Measurements from ENCODE around the gene TOX3. TPM values are rescaled to one million over a fixed set of nuclear protein-coding genes. Genes with fewer than 3 reads are reported as not detected.

Gene TOX3
- total RNA-seq, 1 donor from 2014 or later, result not detected

GRCh38 chr16:52408191-52408845, 138.6 kb downstream of the TOX3 start:
- intact Hi-C loops (cut with micrococcal nuclease), result no loop called here
- DNase-seq (no peak), ATAC-seq (ENCODE audit: low read depth) (no peak)
- Mint-ChIP-seq H3K4me3 (no peak overlapping the region), H3K27ac (no peak overlapping the region), H3K27me3 (no peaks in the 10 kb centered on the region), H3K9me3 (no peaks in the 10 kb centered on the region), H3K4me1 (no peaks in the 10 kb centered on the region), H3K36me3 (ENCODE audit: low read depth) (no peaks in the 10 kb centered on the region)
- TF ChIP-seq CTCF (IDR thresholded peaks at IDR 0.05), result no peak
- POLR2A ChIA-PET, result no interaction called here
- CTCF ChIA-PET, result no interaction called here

- ChIA-PET POLR2A (no interaction called here), CTCF (no interaction called here)
- Mint-ChIP-seq H3K36me3 (ENCODE audit: low read depth) (no peaks in the 10 kb centered on the region), H3K27me3 (no peaks in the 10 kb centered on the region), H3K9me3 (no peaks in the 10 kb centered on the region), H3K4me3 (no peak overlapping the region), H3K27ac (no peak overlapping the region), H3K4me1 (no peaks in the 10 kb centered on the region)
- ATAC-seq (ENCODE audit: low read depth) (no peak), DNase-seq (no peak)
- TF ChIP-seq CTCF (IDR thresholded peaks at IDR 0.05), result no peak
- intact Hi-C loops (cut with micrococcal nuclease), result no loop called here
These were observed 139.2 kb downstream of the TOX3 start for GRCh38 chr16:52407778-52408177.

- no peaks in the 10 kb centered on the region for H3K4me1 Mint-ChIP-seq
- POLR2A ChIA-PET, result no interaction called here
- CTCF ChIA-PET, result no interaction called here
- H3K9me3 Mint-ChIP-seq, result no peaks in the 10 kb centered on the region
- H3K36me3 Mint-ChIP-seq (ENCODE audit: low read depth), result no peaks in the 10 kb centered on the region
- H3K4me3 Mint-ChIP-seq, result no peak overlapping the region
- no peaks in the 10 kb centered on the region for H3K27me3 Mint-ChIP-seq
- intact Hi-C loops (cut with micrococcal nuclease), result no loop called here
- H3K27ac Mint-ChIP-seq, result no peak overlapping the region
- no peak for DNase-seq
- TF ChIP-seq CTCF (IDR thresholded peaks at IDR 0.05), result no peak
- no peak for ATAC-seq (ENCODE audit: low read depth)
These were observed 141.5 kb downstream of the TOX3 start for GRCh38 chr16:52405441-52405840.

- no peaks in the 10 kb centered on the region for H3K9me3 Mint-ChIP-seq
- no peak overlapping the region for H3K27ac Mint-ChIP-seq
- CTCF ChIA-PET, result no interaction called here
- POLR2A ChIA-PET, result no interaction called here
- no peaks in the 10 kb centered on the region for H3K4me1 Mint-ChIP-seq
- ATAC-seq (ENCODE audit: low read depth), result no peak
- no peak overlapping the region for H3K4me3 Mint-ChIP-seq
- DNase-seq, result no peak
- TF ChIP-seq CTCF (IDR thresholded peaks at IDR 0.05), result no peak
- intact Hi-C loops (cut with micrococcal nuclease), result no loop called here
- no peaks in the 10 kb centered on the region for H3K27me3 Mint-ChIP-seq
- H3K36me3 Mint-ChIP-seq (ENCODE audit: low read depth), result no peaks in the 10 kb centered on the region
These were observed 142.4 kb downstream of the TOX3 start for GRCh38 chr16:52404546-52404945.

GRCh38 chr16:52399116-52399515, 147.8 kb downstream of the TOX3 start:
- Mint-ChIP-seq H3K4me3 (no peak overlapping the region), H3K27me3 (no peaks in the 10 kb centered on the region), H3K4me1 (no peaks in the 10 kb centered on the region), H3K36me3 (ENCODE audit: low read depth) (no peaks in the 10 kb centered on the region), H3K27ac (no peak overlapping the region), H3K9me3 (peaks cover 5% of the 10 kb centered on the region)
- DNase-seq (no peak), ATAC-seq (ENCODE audit: low read depth) (no peak)
- ChIA-PET CTCF (no interaction called here), POLR2A (no interaction called here)
- TF ChIP-seq CTCF (IDR thresholded peaks at IDR 0.05), result no peak
- intact Hi-C loops (cut with micrococcal nuclease), result no loop called here
